ENCODE results near the gene PARVA. TPM values are rescaled to one million over a fixed set of nuclear protein-coding genes. Genes with fewer than 3 reads are reported as not detected.

The PARVA gene
- total and polyA plus RNA-seq, 2 experiments from 2014 or later = 37.4 to 46.2 TPM

DNA sequence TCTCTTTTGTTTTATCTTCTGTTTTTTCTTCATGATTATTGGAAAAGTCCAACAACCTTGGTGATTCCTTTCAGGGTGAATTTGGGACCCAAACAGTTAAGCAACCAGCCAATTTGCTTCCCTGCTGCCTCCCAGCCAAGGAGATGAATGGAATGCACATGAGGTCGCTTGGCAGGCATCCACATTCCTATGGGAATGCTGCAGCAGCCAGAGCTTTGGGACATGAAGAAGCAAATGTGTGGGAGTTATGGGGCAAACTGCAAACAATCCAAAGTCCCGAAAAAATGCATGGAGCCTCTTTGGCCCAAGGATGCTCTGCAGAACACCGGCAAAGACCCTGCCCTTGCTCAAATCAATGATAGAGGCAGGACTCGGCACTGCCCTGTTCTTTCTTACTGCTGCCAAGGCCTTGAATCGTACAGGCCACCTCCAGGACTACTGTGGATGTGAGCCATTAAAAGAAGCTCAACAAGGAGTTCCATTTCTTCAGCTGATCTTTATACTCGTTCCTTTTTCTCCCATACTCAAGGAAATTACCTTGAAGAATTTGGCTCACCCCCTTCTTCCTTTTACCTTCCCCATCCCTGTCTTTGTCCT, 179.5 kb downstream of the PARVA start:
- peaks cover 5% of the 10 kb centered on the region for H3K9me3 ChIP-seq (ENCODE audit: low read depth)
- H3K4me2 ChIP-seq = no peak overlapping the region
- no peaks in the 10 kb centered on the region for H4K20me1 ChIP-seq (ENCODE audit: insufficient read depth, poor library complexity, severe bottlenecking)
- 47% methylated on average over 6 of the region's 6 CpGs for whole genome bisulfite sequencing (ENCODE audit: low lambda C conversion rate, missing lambda C conversion rate)
- no peaks in the 10 kb centered on the region for H3K79me2 ChIP-seq
- no peaks in the 10 kb centered on the region for H3K36me3 ChIP-seq (replicated peaks; ENCODE audit: insufficient read depth, low read depth)
- H3K27ac ChIP-seq = peak overlapping the region; percentile 59
- no peak overlapping the region for H3K4me3 ChIP-seq
- TF ChIP-seq, protein P1, sequence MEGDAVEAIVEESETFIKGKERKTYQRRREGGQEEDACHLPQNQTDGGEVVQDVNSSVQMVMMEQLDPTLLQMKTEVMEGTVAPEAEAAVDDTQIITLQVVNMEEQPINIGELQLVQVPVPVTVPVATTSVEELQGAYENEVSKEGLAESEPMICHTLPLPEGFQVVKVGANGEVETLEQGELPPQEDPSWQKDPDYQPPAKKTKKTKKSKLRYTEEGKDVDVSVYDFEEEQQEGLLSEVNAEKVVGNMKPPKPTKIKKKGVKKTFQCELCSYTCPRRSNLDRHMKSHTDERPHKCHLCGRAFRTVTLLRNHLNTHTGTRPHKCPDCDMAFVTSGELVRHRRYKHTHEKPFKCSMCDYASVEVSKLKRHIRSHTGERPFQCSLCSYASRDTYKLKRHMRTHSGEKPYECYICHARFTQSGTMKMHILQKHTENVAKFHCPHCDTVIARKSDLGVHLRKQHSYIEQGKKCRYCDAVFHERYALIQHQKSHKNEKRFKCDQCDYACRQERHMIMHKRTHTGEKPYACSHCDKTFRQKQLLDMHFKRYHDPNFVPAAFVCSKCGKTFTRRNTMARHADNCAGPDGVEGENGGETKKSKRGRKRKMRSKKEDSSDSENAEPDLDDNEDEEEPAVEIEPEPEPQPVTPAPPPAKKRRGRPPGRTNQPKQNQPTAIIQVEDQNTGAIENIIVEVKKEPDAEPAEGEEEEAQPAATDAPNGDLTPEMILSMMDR (IDR thresholded peaks at IDR 0.05; ENCODE audit: poor library complexity) = no peak
- TF ChIP-seq EZH2phosphoT487 (IDR thresholded peaks at IDR 0.05; ENCODE audit: low read depth, severe bottlenecking, unreplicated experiment) = no peak
- TF ChIP-seq EZH2 (IDR thresholded peaks at IDR 0.05; ENCODE audit: borderline replicate concordance) = no peak
- H3K27me3 ChIP-seq = no peaks in the 10 kb centered on the region
- no peak overlapping the region for H2AFZ ChIP-seq
- DNase-seq (ENCODE audit: low spot score) = peak; percentile 73
- no peaks in the 10 kb centered on the region for H3K9me2 ChIP-seq (replicated peaks; ENCODE audit: insufficient read depth)
- H3K4me1 ChIP-seq (ENCODE audit: insufficient read depth) = peaks cover 6% of the 10 kb centered on the region

GRCh38 chr11:12559011-12559410, 181.6 kb downstream of the PARVA start:
- Histone ChIP-seq H3K9me2 (replicated peaks; ENCODE audit: insufficient read depth) (no peaks in the 10 kb centered on the region), H3K4me3 (no peak overlapping the region), H3K79me2 (no peaks in the 10 kb centered on the region), H3K27me3 (no peaks in the 10 kb centered on the region), H4K20me1 (ENCODE audit: insufficient read depth, poor library complexity, severe bottlenecking) (no peaks in the 10 kb centered on the region), H3K36me3 (replicated peaks; ENCODE audit: insufficient read depth, low read depth) (no peaks in the 10 kb centered on the region), H2AFZ (no peak overlapping the region), H3K27ac (no peak overlapping the region), H3K9me3 (ENCODE audit: low read depth) (peaks cover 5% of the 10 kb centered on the region), H3K4me2 (no peak overlapping the region), H3K4me1 (ENCODE audit: insufficient read depth) (peaks cover 6% of the 10 kb centered on the region)
- TF ChIP-seq, protein P1 (IDR thresholded peaks at IDR 0.05; ENCODE audit: poor library complexity) = no peak
- TF ChIP-seq EZH2 (IDR thresholded peaks at IDR 0.05; ENCODE audit: borderline replicate concordance) (no peak), EZH2phosphoT487 (IDR thresholded peaks at IDR 0.05; ENCODE audit: low read depth, severe bottlenecking, unreplicated experiment) (no peak)
- WGBS (ENCODE audit: low lambda C conversion rate, missing lambda C conversion rate) = 83% methylated on average over 3 of the region's 3 CpGs
- no peak for DNase-seq (ENCODE audit: low spot score)

DNA sequence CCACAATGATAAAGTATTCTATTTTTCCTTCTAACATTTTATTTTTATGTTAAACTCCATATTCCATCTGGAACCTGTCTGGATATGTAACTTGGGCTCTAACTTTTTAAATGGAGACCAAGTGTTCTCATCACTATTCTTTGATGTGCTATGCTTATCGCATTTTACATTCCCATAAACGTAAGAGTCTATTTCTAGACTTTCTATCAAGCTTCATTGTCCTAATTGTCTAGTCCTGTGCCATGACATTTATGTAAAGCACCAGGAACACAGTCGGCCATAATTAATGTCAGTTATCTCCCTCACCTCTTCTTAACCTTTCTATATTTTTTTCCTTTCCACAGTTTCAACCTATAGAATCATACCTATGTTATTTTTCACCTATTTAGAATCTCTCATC, 183.0 kb downstream of the PARVA start:
- TF ChIP-seq EZH2phosphoT487 (IDR thresholded peaks at IDR 0.05; ENCODE audit: low read depth, severe bottlenecking, unreplicated experiment) (no peak), EZH2 (IDR thresholded peaks at IDR 0.05; ENCODE audit: borderline replicate concordance) (no peak)
- TF ChIP-seq, protein P1 (IDR thresholded peaks at IDR 0.05; ENCODE audit: poor library complexity) = no peak
- Histone ChIP-seq H3K27me3 (no peaks in the 10 kb centered on the region), H3K4me2 (no peak overlapping the region), H3K36me3 (replicated peaks; ENCODE audit: insufficient read depth, low read depth) (no peaks in the 10 kb centered on the region), H3K9me3 (ENCODE audit: low read depth) (no peaks in the 10 kb centered on the region), H3K9me2 (replicated peaks; ENCODE audit: insufficient read depth) (no peaks in the 10 kb centered on the region), H3K4me1 (ENCODE audit: insufficient read depth) (peaks cover 6% of the 10 kb centered on the region), H3K79me2 (no peaks in the 10 kb centered on the region), H2AFZ (no peak overlapping the region), H3K4me3 (no peak overlapping the region), H4K20me1 (ENCODE audit: insufficient read depth, poor library complexity, severe bottlenecking) (no peaks in the 10 kb centered on the region), H3K27ac (no peak overlapping the region)
- WGBS (ENCODE audit: low lambda C conversion rate, missing lambda C conversion rate) = 78% methylated on average over 3 of the region's 3 CpGs
- no peak for DNase-seq (ENCODE audit: low spot score)
